Common myeloid progenitor, CD34-positive (primary cell): ENCODE data around the gene C9orf43.

Experiments
- CTCF ChIA-PET: fragments of 350-600 bp; sonication (Branson Sonifier 250); formaldehyde crosslinking; loops from one replicate; lab custom pipeline; 2021; ENCODE audit warnings: antibody characterized with exemption; lab: Charles Lee
- POLR2A ChIA-PET: fragments of 350-600 bp; sonication (Branson Sonifier 250); formaldehyde crosslinking; loops from one replicate; lab custom pipeline; 2021; ENCODE audit warnings: antibody characterized with exemption; lab: Charles Lee
- DNase-seq, 3 donors: peaks; one replicate each; pipeline versions ENCODE4 v3.0.0 to v3.0.0-alpha.2; 2013
- H3K27ac ChIP-seq, 2 experiments: 1 replicate in 1 of 2; 2 replicates in 1 of 2; pipeline ENCODE4 v1.7.0; 2013; ENCODE audit warnings: inconsistent platforms in 2 of 2, low read length in 2 of 2, mild to moderate bottlenecking in 2 of 2, low read depth in 1 of 2, moderate library complexity in 1 of 2; ENCODE audit not compliant: severe bottlenecking in 2 of 2, insufficient read depth in 1 of 2, poor library complexity in 1 of 2
- H3K27me3 ChIP-seq, 5 experiments: replicated peaks in 2 of 5; 1 replicate in 3 of 5; 2 replicates in 2 of 5; pipeline versions ENCODE4 v1.6.1 to v1.7.0; 2013; ENCODE audit warnings: low read length in 4 of 5, mild to moderate bottlenecking in 2 of 5, moderate library complexity in 2 of 5, inconsistent platforms in 1 of 5; ENCODE audit not compliant: insufficient read depth in 5 of 5, control insufficient read depth in 4 of 5
- H3K36me3 ChIP-seq, 4 experiments: 1 replicate in 2 of 4; 2 replicates in 2 of 4; pipeline versions ENCODE4 v1.6.1 to v1.7.0; 2013; ENCODE audit warnings: low read length in 3 of 4, control low read depth in 1 of 4, mild to moderate bottlenecking in 1 of 4; ENCODE audit not compliant: control insufficient read depth in 4 of 4, insufficient read depth in 4 of 4
- H3K4me1 ChIP-seq, 4 experiments: 1 replicate in 3 of 4; 2 replicates in 1 of 4; pipeline versions ENCODE4 v1.6.1 to v1.7.1; 2013; ENCODE audit warnings: low read length in 3 of 4, mild to moderate bottlenecking in 3 of 4, control low read depth in 1 of 4, inconsistent platforms in 1 of 4, moderate library complexity in 1 of 4; ENCODE audit not compliant: control insufficient read depth in 4 of 4, insufficient read depth in 4 of 4; ENCODE audit errors: control extremely low read depth in 1 of 4
- H3K4me3 ChIP-seq, 7 experiments: 1 replicate in 4 of 7; 2 replicates in 3 of 7; pipeline versions ENCODE4 v1.5.1 to v1.7.0; 2013; ENCODE audit warnings: mild to moderate bottlenecking in 7 of 7, low read length in 6 of 7, moderate library complexity in 6 of 7, inconsistent platforms in 2 of 7, low read depth in 2 of 7, control low read depth in 1 of 7; ENCODE audit not compliant: insufficient read depth in 4 of 7, control insufficient read depth in 1 of 7; ENCODE audit errors: extremely low read depth in 1 of 7
- H3K9me3 ChIP-seq, 5 experiments: 1 replicate in 4 of 5; 2 replicates in 1 of 5; pipeline versions ENCODE4 v1.6.1 to v1.7.1; 2013; ENCODE audit warnings: low read length in 4 of 5, mild to moderate bottlenecking in 2 of 5, inconsistent platforms in 1 of 5, low read depth in 1 of 5, moderate library complexity in 1 of 5; ENCODE audit not compliant: control insufficient read depth in 4 of 5, insufficient read depth in 2 of 5; ENCODE audit errors: control extremely low read depth in 1 of 5
- WGBS: methylation state at CpG from one replicate; pipeline ENCODE4 v1.1.5; 2013; ENCODE audit not compliant: insufficient coverage; 5-methylcytosine and 5-hydroxymethylcytosine counted together

The C9orf43 gene

GRCh38 chr9:113463418-113464285, 53.1 kb downstream of the C9orf43 start, which contains the start of gene RGS3:
TSS of gene RGS3 (plus strand) at chr9:113463727. CDS start at chr9:113463803, 76 bp downstream.
- H3K36me3 ChIP-seq, result peaks cover 9 to 74% (median 13%) of the 10 kb centered on the region in 4 experiments
- H3K4me1 ChIP-seq, result no peaks in the 10 kb centered on the region
- H3K9me3 ChIP-seq, result peaks cover 0 to 5% (median 0%) of the 10 kb centered on the region in 5 experiments
- no peaks in the 10 kb centered on the region for H3K27me3 ChIP-seq
- ChIA-PET CTCF (interaction anchor here (0.8 to 1.1 kb wide), 3 partner anchors 9 to 14 kb away, joined by 3 read pairs; no protein-coding TSS in a partner anchor), POLR2A (no interaction called here)
- no peak for DNase-seq
- no peak within 1 kb of the TSS for H3K27ac ChIP-seq
- 97% methylated on average over 39 of the region's 55 CpGs for WGBS
- no peak within 1 kb of the TSS for H3K4me3 ChIP-seq

DNA sequence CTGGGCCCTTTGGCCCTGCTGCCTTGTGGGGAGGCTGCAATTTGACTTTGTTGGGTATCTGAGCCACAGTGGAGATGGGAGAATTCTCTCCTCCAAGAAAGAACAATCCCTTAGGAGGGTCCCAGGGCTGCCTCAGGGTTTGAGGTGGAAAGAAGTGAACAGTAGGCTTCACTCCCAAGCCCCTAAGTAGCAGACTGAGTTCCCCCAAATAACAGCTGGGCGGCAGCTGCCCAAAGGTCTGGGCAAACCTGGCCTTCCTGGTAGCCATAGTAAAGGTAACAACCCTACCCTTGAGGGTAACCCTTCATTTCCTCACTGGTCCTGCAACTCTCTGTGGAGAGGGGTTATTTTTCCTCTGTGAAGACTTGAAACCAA, 53.7 kb downstream of the C9orf43 start:
- Histone ChIP-seq H3K4me3 (no peak overlapping the region), H3K27ac (no peak overlapping the region), H3K9me3 (peaks cover 0 to 5% (median 0%) of the 10 kb centered on the region in 5 experiments), H3K4me1 (no peaks in the 10 kb centered on the region), H3K36me3 (peaks cover 9 to 70% (median 15%) of the 10 kb centered on the region in 4 experiments), H3K27me3 (no peaks in the 10 kb centered on the region)
- POLR2A ChIA-PET, result no interaction called here
- CTCF ChIA-PET, result no interaction called here
- WGBS, result 100% methylated on average over 1 of the region's 1 CpG
- DNase-seq, result no peak

DNA sequence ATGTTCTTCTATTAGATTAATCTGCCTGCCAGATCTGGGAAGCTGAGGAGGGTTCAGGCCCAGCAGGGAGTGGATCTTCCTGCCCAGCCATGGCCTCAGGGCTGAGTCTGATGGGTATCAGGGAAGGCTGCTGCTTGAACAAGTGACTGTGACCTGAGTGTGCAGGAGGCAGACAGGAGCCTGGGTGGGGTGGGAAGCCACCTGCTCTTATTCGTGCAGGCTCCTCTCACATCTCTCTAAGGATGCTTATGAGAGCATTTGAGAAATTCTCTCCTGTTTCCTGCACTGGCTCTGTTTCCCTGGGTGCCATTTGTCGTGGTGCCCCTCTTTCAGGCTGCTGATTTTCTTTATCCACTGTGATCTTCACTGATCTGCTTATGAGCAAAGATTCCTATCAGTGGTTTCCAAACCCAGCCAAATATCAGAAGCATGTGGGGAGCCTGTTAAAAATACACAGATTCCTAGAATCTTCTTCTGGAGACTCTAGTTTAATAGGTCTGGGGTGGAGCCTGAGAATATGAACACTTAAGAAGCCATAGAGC, 55.1 kb downstream of the C9orf43 start:
- no peak for DNase-seq
- no peaks in the 10 kb centered on the region for H3K4me1 ChIP-seq
- H3K27ac ChIP-seq, result no peak overlapping the region
- peaks cover 11 to 71% (median 15%) of the 10 kb centered on the region in 4 experiments for H3K36me3 ChIP-seq
- no peak overlapping the region for H3K4me3 ChIP-seq
- H3K9me3 ChIP-seq, result peaks cover 0 to 5% (median 0%) of the 10 kb centered on the region in 5 experiments
- H3K27me3 ChIP-seq, result no peaks in the 10 kb centered on the region
- ChIA-PET CTCF (interaction anchor here (0.7 to 0.8 kb wide), 2 partner anchors 11 to 126 kb away, joined by 3 read pairs; no protein-coding TSS in a partner anchor), POLR2A (no interaction called here)
- 100% methylated on average over 2 of the region's 2 CpGs for WGBS

DNA sequence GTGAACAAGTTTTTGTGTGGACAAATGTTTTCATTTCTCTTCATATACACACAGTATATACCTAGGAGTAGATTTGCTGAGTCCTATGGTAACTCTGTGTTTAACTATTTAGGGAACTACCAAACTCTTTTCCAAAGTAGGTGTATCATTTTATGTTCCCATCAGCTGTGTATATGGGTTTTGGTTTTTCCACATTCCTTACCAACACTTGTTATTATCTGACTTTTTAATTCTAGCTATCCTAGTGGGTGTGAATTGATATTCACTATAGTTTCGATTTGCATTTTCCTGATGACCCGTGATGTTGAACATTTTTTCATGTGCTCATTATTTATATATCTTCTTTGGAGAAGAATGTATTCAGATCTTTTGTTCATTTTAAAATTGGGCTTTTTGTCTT, 56.6 kb downstream of the C9orf43 start:
- ChIA-PET CTCF (interaction anchor here (1.1 kb wide), 1 partner anchor 12 kb away, joined by 4 read pairs; no protein-coding TSS in a partner anchor), POLR2A (no interaction called here)
- Histone ChIP-seq H3K4me1 (no peaks in the 10 kb centered on the region), H3K27me3 (no peaks in the 10 kb centered on the region), H3K4me3 (no peak overlapping the region), H3K27ac (no peak overlapping the region), H3K36me3 (peaks cover 7 to 71% (median 13%) of the 10 kb centered on the region in 4 experiments), H3K9me3 (peaks cover 0 to 6% (median 0%) of the 10 kb centered on the region in 5 experiments)
- WGBS, result no CpG with 5 or more reads among the region's 2 CpGs
- DNase-seq, result no peak

GRCh38 chr9:113468716-113469448, 58.3 kb downstream of the C9orf43 start:
- 100% methylated on average over 5 of the region's 6 CpGs for WGBS
- no peaks in the 10 kb centered on the region for H3K4me1 ChIP-seq
- peaks cover 8 to 58% (median 15%) of the 10 kb centered on the region in 4 experiments for H3K36me3 ChIP-seq
- H3K9me3 ChIP-seq, result peaks cover 0 to 7% (median 0%) of the 10 kb centered on the region in 5 experiments
- H3K27ac ChIP-seq, result no peak overlapping the region
- H3K4me3 ChIP-seq, result no peak overlapping the region
- ChIA-PET POLR2A (no interaction called here), CTCF (interaction anchor here (1.1 to 1.2 kb wide), 2 partner anchors 8 to 17 kb away, joined by 3 read pairs; no protein-coding TSS in a partner anchor)
- no peaks in the 10 kb centered on the region for H3K27me3 ChIP-seq
- DNase-seq, result no peak

- Histone ChIP-seq H3K4me1 (no peaks in the 10 kb centered on the region), H3K27me3 (no peaks in the 10 kb centered on the region), H3K27ac (no peak overlapping the region), H3K9me3 (peaks cover 0 to 7% (median 0%) of the 10 kb centered on the region in 5 experiments), H3K4me3 (no peak overlapping the region), H3K36me3 (peaks cover 8 to 47% (median 17%) of the 10 kb centered on the region in 4 experiments)
- ChIA-PET CTCF (interaction anchor here (0.7 to 1.4 kb wide), 2 partner anchors 19 to 184 kb away, joined by 3 read pairs; no protein-coding TSS in a partner anchor), POLR2A (no interaction called here)
- DNase-seq, result no peak
- WGBS, result 80% methylated on average over 1 of the region's 1 CpG
These were observed 60.6 kb downstream of the C9orf43 start for GRCh38 chr9:113471143-113471542.
